CD4-positive, alpha-beta T cell treated with Interleukin-10 for 1 hour (primary cell): ENCODE measurements around the gene CPD.
"Not testable (repeated sequence)": the region's sequence is repeated elsewhere in the genome, so short reads cannot be mapped to it uniquely, and the experiment has no call there.

Experiments
- DNase-seq: peaks from one replicate; pipeline ENCODE4 v3.0.0-alpha.2; 2020

Gene CPD

DNA sequence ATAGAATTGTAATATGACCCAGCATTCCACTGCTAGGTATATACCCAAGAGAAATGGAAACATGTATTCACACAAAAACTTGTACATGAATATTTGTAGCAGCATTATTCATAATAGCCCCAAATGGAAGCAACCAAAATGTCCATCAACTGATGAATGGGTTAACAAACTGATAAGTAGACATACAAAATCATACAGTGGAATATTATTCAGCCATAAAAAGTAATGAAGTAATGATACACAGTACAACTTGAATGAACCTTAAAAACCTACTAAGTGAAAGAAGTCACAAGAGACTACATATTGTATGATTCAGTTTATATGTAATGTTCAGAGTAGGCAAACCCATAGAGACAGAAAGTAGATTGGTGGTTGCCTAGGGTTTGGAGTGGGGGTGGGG lies 58.0 kb downstream of the CPD start:
- DNase-seq: no peak

DNA sequence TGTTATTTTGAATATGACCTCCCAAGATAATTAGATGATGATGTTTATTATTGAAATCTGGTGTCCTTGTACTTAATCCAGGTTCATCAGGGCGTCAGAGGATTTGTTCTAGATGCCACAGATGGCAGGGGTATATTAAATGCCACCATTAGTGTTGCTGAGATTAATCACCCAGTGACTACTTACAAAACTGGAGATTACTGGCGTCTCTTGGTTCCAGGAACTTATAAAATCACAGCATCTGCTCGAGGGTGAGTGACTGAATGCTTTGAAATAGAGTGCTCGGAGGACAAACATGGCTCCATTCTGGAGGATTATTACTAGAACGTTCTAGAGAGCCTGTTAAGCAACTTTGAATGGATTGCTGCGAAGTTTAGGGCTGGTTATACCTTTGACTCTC lies 65.0 kb downstream of the CPD start:
- no peak for DNase-seq

DNA sequence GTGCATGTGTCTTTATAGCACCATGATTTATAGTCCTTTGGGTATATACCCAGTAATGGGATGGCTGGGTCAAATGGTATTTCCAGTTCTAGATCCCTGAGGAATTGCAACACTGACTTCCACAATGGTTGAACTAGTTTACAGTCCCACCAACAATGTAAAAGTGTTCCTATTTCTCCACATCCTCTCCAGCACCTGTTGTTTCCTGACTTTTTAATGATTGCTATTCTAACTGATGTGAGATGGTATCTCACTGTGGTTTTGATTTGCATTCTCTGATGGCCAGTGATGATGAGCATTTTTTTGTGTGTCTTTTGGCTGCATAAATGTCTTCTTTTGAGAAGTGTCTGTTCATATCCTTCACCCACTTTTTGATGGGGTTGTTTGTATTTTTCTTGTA lies 67.9 kb downstream of the CPD start:
- not testable (repeated sequence) for DNase-seq

DNA sequence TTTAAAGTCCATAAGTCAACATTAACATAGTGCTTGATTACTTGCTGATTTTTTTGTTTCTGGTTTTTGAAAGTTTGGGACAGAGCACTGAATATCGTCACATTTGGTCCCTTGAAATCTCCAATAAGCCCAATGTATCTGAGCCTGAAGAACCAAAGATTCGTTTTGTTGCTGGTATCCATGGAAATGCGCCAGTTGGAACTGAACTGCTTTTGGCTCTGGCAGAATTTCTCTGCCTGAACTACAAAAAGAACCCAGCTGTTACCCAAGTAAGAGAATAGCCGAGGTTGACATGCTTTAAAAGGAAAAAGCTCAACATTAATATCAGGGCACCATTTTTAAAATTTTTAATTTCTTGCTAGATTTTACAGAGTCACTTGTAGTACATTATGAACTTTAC lies 70.8 kb downstream of the CPD start:
- no peak for DNase-seq

DNA sequence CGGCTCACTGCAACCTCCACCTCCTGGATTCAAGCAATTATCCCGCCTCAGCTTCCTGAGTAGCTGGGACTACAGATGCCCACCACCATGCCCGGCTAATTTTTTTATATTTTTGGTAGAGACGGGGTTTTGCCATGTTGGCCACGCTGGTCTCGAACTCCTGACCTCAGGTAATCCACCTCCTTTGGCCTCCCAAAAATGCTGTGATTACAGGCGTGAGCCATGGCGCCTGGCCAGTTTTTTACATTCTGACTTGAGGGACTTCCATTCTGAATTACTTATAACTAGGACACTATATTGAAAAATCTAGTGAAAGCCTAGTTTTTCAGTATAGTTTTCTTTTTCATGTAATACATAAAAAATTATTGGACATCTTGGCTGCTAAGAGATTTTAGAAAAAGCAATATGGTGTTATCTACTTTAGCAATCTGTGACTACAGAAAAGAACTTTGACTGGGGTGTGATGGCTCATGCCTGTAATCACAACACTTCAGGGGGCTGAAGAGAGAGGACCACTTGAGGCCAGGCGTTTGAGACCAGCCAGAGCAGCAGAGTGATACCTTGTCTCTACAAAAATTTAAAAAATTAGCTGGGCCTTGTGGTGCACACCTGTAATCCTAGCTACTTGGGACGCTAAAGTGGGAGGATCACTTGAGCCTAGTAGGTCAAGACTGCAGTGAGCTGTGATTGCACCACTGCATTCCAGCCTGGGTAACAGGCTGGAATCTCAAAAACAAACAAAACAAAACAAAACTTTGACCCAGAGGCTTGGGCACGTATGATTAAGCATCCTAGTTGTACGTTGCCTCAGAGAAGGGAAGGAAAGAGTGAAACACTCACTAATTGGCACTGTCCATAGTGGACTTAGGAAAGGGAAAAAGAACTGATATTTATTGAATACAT lies 71.6 kb downstream of the CPD start:
- no peak for DNase-seq

DNA sequence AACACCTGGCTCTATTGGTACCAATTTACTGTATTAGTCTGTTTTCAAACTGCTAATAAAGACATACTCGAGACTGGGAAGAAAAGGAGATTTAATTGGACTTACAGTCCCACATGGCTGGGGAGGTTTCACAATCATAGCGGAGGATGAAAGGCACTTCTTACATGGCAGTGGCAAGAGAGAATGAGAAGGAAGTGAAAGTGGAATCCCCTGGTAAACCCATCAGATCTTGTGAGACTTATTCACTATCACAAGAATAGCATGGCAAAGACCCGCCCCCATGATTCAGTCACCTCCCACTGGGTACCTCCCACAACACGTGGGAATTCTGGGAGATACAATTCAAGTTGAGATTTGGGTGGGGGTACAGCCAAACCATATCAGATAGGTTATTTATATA lies 75.9 kb downstream of the CPD start:
- DNase-seq: no peak

DNA sequence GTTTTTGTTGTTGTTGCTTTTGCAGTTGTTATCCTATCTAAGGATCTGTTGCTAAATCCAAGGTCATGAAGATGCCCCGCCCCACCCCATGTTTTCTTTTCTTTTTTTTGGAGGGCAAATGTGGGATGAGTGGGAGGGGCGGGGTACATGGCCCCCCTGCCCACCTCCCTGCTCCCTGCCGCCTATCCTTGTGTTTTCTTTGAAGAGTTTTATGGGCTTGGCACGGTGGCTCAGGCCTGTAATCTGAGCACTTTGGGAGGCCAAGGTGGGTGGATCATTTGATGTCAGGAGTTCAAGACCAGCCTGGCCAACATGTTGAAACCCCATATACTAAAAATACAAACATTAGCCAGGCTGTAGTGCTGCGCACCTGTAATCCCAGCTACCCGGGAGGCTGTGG lies 79.6 kb downstream of the CPD start:
- DNase-seq: no peak

DNA sequence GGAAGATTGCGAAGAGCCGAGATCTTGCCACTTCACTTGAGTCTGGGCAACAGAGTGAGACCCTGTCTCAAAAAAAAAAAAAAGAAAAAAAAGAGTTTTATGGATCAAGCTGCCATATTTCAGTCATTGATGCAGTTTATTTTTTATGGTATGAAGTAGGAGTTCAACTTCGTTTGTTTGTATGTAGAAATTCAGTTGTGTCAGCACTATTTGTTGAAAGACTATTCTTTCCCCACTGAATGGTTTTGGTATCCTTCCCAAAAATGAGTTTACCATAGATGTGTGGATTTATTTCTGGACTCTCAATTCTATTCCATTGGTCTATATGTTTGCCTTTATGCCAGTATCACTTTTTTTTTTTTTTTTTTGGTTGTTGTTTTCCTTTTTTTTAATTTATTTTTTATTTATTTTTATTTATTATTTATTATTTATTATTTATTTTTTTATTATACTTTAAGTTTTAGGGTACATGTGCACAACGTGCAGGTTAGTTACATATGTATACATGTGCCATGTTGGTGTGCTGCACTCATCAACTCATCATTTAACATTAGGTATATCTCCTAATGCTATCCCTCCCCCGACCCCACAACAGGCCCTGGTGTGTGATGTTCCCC lies 80.2 kb downstream of the CPD start:
- DNase-seq: not testable (repeated sequence)

DNA sequence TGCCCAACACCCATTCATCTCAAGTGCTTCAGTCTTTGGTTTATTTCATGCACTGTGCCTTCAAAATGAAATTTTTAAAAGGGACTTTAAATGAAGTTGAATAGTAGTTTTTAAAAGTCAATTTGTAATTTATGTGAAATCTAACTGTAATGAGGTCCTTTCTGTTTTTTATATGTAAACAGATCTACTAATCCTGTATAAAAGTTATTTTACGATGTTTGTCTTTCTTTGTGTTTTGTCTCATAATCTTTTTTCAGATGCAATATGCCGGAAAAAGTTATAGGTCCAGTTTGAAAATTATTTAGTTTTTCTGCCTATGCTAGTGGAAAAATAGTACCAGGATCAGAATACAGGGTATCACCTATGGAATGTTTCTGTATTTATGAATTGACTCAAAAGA lies 89.7 kb downstream of the CPD start:
- DNase-seq: no peak

DNA sequence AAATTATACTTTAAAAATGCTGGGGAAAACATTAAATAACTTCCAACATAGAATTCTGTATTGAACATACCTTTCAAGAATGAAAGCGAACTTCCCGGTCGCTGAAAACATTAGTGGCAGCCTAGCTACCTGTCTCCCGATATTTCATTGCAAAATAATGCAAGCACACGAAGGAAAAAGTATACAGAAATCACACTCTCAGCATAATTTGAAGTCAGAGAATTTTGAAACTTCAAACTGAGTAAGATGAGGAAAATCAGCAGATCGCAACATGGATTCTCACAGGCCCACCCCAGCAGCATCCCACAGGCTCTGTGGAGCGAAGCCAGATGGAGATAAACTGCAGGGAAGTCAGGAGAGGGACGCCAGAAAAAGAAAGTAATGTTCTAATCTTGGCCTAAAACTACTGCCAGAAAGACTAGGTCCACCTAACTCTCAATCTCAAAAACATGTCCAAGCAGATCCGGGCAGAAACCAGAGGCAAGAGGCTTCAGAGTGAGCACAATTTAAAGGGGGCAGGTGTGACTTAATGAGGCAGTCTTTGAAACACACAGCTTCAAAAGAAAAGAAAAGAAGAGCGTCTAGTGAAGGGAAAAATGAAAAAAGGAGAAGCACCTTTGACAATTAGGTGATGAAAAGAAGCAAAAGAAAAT lies 93.6 kb downstream of the CPD start:
- no peak for DNase-seq

DNA sequence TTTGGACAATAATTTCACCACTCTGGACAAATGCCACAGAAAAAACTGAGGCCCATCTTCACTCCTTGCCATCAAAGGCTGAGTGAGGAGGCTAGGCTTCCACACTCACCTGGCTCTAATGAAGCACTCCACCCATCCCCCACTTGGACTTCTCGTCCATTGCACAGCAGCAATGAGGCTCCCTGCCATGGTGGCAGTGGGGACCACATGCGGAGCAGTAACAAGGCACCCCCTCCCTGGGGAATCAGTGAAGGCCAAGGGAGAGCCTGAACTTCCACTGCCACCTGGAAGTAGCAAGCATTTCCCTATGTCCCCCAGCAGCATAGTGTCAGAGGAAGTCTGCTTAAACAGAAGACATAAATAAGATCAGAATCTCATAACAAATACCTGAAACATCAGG lies 96.5 kb downstream of the CPD start:
- no peak for DNase-seq

DNA sequence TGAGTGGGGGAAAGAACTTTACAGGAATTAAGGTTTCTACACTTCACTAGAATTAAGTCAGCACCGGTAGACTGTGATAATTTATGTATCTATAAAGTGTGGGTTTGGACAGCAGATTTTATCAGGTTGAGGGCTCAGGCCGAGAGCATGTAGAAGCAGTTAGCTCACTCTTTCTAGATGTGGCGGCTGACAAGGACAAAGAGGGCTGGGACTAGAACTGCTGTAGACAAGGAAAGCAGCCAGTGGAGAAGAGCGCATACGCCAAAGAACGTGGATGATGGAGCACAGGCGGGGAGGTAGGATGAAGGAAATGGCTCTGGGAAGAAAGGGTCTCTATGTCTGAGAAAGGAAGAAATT lies 98.0 kb downstream of the CPD start:
- DNase-seq: no peak

DNA sequence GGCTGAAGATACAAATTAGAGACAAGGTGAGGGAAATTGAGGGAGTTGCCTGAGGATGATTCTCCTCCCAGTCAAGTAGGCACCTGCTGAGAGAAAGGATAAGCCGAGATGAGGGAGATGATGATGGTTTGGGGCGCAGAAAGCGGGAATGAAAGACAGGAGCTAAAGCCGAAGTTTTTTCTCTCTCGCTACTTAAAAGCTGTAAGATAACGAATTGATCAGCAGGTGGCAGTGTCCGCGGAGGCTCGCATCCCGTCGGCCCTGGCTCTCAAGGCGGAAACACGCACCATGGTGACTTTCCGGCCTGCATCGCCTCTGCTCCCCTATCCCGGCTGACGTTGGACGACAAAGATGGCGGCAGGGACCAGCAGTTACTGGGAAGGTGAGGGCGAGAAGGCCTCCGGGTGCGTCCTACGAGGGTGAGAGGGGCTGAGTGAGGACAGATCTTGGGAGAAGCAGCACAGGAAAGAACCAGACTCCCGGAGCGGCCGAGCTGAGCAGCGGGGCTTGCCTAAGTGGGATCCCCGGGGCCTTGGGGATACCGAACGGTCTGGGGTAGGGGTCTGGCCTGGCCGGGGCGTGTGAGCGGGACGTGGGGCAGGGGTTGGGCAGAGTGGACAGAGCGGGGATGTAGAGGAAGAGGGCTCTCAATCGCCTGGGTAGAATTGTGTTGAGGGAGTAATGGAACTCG lies 98.5 kb downstream of the CPD start, which contains the start of gene GOSR1:
Gene GOSR1 (plus strand): TSS at position 326 of the 691 bp plus-strand sequence. CDS start 26 bp downstream, at position 352.
- peak; percentile 93 for DNase-seq

DNA sequence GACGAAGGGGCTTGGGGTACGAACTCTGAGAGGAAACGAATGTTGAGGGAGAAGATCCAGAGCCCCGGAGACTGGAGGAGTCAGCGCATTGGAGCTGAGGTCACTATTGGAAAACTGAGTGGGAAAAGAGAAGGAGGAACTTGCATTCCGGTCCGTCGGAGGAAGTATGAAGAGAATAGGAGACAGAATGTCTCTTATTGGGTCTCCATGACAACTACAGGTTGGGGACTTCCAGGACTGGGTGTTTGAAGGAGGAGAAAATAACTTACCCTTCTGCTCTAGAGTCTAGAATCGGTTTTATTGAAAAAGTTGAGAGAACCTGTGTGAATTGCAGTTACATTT lies 99.0 kb downstream of the CPD start:
- peak; percentile 70 for DNase-seq

DNA sequence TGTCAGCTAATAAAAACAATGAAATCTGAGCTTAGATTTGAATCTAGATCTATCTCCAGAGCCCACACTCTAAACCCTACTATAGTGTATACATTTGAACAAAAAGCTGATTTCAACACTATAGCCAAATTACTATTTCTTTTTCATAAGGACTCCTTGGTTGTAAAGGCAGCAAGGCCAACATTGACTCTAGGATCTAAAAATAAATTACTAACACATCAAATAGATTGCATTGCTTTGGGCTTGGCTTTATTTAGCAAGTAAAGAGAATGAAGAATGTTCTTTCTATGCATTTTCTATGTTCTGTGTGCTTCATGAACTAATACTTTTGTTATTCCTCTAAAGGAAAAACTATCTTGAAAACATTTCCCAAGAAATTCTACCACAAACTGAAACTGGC lies 103.8 kb downstream of the CPD start:
- no peak for DNase-seq

DNA sequence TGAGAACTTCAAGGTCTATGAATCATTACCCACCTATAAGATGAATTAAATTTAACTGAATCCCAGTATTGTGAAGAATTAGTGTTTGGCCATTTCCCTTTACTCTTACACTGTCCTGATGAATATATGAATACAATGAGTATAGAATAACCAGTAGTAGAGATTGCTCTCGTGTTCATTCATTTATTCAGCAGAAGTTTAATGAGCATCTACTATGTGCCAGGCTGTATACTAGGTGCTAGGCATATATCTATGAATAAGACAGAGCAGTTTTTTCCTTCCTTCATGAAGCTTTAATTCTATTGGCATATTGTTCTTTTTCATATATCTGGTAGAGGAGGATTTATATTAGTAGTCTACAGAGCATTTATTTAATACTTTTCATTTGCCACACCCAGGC lies 104.4 kb downstream of the CPD start:
- DNase-seq: no peak

DNA sequence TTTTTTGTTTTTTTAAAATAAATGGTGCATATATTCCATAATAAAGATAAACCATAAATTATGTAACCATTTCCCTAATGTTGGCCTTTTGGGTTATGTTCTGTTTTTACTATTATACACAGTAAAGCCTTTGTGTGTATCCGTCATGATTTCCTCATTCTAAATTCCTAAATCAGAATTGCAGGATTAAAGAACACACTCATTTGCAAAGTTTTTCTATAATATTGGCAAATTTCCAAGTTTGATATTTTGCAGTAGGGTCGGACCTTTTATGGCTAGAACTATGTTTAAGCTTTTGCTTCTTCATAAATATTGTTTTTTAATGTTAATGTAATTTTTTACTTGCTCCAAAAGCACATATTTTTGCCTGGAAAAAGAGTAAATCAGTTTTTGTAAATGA lies 115.1 kb downstream of the CPD start:
- DNase-seq: no peak

DNA sequence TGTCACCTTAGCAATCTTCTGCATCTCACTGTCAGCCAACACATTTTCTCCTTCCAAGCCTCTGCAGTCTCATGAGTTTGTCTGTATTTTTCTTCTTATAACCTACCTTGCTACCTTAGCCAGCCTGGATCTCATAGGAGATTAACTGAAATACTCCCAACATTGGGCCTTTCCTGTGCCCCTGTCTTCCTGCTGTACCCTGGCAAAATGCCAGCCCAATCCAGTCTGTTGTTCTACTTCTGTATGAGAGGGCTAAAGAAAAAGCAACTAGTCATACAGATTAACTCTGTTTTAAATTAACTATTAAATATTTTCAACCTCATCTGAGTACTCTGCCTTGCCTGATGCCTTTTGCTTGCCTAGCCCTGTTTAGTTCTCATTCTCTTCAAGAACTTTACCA lies 116.9 kb downstream of the CPD start:
- no peak for DNase-seq

DNA sequence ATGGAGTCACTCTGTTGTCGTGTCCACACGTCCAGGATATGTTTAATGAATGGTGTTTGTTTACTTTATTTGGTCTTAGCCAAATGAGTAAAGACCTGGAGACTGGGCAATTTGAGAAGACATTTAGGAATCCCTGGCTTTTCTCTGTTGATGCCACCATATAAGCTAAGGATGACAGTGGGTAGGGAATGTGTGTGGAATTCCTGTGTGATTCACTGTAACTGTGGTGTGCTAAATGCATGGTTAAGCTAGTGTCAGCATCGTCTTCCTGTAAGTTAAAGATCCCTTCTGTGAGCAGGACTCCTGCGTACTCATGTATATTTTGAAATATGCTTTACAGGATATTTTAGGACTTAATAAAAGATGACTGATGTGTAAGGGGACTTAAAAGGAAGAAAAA lies 124.8 kb downstream of the CPD start:
- no peak for DNase-seq

DNA sequence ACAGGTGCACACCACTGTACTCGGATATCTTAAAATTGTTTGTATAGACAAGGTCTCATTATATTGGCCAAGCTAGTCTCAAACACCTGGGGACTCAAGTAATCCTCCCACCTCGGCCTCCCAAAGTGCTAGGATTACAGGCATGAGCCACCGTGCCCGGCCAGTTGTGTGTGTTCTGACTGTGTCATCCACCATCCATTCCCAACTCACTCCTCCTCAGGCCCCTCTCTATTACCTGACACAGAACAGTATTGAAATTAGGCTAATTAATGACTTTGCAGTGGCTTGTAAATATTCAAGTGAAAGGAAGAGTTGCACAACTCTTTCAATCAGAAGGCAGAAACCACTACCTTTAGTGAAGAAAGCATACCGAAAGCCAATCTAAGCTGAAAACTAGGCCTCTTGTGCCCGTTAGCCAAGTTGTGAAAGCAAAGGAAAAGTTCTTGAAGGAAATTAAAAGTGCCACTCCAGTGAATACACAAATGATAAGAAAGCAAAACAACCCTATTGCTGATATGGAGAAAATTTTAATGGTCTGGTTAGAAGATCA lies 127.2 kb downstream of the CPD start:
- DNase-seq: no peak

DNA sequence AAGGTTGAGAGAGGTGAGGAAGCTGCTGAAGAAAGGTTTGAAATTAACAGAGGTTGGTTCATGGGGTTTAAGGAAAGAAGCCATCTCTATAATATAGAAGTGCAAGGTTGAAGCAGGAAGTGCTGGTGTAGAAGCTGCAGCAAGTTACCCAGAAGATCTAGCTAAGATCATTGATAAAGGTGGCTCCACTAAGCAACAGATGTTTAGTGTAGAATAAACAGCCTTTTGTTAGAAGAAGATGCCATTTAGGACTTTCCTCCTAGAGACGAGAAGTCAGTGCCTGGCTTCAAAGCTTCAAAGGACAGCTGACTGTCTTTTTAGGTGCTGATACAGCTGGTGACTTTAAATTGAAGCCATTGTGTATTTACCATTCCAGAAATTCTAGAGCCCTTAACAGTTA lies 127.8 kb downstream of the CPD start:
- no peak for DNase-seq

DNA sequence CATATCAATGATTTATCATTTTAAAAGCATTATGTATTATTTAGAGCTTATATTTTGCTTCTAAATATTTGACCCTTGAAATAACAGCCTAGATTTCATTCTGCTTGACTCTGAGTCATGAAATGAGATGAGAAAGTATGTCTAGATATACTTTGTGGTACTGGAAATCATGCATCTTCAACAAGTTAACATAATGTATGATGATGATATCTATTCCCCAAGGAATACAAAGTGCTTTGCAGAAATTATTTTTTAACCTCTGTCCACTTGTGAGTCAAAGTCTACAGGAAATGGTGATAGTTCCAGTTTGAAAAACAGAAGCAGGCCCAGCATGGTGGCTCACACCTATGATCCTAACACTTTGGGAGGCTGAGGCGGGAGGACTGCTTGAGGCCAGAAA lies 134.6 kb downstream of the CPD start:
- DNase-seq: no peak

DNA sequence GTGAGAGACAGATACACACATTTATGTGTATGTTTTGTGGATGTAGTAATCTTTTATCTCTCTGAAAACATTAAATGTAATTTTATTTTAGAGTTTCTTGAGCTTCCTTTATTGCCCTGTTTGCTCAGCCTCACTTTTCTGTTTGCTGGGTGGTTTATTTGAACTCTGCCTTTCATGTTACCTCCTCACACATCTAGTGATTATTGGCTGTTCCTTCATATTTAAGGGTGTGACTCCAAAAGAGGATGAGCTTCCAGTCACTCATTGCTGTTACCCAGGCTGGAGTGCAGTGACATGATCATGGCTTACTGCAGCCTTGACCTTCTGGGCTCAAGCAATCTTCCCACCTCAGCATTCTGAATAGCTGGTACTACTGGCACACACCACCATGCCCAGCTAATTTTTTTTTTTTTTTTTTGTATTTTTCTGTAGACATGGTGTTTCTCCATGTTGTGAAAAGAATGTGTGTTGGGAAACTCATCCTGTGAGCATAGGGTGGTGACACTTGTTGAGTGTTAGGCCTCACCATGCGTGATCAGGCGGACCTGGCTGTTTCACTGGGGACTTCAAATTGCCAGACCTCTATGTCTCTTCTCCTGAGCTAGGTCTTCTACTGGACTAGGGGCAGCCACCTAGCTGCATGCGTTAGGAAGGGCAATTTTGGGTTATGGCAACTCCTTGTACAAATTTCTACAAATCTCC lies 136.3 kb downstream of the CPD start:
- DNase-seq: no peak
